SHP77 (cell line): ENCODE measurements around the gene ADAMTS17.

Experiments
- DNase-seq, 2 experiments: peaks; one replicate each; lab custom pipeline; 2025; lab: John Stamatoyannopoulos, UW

The ADAMTS17 gene

DNA sequence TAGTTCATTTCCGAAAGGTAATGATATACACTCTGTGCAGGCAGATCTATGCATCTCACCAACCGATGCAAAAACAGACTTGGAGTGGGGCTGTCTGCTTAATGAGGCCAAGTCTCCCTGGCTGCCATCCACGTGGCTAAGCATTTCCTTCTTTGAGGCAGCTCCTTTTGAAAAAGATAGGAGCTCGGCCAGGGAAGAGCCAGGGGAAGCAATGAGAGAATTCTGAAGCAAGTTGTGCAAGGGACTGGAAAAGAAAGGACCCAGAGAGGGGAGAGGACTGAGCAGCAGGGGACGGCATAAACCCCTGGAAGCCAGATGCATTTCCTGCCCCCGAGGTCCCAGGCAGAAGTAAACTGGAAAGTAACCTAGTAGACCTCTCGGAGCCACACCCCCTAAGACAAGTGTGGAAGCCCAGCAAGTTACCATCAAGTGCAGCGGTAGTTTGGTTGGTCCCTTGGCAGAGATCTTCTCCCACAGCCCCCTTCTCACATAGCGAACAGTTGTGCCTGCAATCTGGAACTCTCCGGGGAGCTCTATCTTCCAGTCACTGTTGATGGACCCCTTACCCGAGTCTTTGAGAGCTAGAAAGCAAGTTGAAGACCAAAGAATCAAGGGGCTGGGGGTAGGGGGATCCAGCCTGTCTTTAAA is 288.2 kb downstream of the ADAMTS17 start:
- DNase-seq = no peak

DNA sequence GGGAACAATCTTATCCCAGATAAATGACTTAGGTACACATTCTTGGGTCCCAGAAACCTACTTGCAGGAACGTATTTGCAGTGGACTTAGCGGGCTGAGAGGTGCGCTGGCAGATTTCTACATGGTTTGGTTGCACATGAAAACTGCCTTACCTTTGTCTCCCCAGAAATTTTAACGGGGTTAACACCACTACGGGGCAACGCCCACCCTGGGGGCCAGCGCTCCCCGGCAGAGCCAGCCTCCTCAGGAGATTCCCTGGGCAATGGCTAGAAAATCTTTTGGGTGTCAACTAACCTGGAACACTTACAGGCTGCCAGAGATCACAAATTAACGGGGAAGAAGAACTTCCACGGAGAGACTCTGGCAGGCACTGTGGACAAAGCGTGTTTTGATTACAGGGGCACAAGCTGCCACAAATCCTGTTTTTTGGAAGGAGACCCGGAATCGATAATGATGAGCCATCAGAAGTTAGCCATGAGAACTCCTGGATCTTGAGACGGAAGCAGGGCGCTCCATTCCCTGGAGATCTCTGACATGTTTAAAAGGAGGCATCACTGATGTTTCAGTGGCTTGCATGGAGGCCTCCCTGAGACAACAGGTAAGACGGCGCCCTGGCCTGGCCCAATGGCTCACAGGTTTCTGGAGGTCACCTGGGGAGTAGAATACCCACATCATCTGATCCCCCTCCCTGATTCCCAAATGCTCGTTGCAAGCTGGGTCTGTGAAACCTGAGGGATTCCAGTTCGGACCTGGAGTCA is 288.9 kb downstream of the ADAMTS17 start:
- DNase-seq = no peak

DNA sequence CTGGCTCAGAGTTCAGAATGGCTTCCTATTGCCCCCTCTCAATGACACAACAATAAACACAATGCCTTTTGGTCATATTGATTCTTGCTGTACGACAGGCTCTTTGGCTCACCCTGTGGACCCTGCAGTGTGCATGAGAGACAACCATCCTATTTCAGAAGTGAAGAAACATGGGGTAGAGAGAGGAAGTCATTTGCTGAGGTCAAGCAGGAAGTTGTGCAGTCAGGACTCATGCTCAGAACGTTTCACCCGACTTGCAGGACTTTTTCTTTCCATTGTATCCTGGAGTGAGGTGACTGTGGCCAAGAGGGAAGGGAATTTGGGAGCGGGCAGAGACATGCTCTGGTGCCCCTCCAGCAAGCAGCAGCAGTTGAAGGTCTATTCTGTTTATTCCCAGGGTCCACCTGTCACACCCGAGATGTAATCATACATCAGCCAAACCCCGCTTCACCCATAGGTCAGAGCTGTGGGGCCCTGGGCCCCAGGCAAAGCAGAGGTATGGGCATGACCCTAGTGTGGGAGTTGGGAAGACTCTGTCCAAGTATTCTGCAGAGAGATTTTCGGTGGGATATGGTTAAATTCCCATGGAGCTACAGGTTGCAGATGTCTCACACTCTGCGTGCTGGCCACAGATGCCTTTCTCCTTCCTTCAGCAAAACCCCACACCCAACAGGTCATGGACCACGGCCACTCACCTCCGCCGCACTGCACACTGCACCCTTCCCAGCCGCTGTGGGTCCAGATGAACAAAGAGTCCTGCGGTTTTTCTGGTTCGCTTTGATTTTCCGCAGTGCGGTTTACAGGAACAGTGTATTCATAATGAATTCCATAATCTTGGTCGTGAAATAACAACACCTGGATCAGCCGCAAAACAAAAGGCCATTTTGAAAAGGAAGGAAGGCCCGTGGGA is 290.6 kb downstream of the ADAMTS17 start:
- no peak for DNase-seq

DNA sequence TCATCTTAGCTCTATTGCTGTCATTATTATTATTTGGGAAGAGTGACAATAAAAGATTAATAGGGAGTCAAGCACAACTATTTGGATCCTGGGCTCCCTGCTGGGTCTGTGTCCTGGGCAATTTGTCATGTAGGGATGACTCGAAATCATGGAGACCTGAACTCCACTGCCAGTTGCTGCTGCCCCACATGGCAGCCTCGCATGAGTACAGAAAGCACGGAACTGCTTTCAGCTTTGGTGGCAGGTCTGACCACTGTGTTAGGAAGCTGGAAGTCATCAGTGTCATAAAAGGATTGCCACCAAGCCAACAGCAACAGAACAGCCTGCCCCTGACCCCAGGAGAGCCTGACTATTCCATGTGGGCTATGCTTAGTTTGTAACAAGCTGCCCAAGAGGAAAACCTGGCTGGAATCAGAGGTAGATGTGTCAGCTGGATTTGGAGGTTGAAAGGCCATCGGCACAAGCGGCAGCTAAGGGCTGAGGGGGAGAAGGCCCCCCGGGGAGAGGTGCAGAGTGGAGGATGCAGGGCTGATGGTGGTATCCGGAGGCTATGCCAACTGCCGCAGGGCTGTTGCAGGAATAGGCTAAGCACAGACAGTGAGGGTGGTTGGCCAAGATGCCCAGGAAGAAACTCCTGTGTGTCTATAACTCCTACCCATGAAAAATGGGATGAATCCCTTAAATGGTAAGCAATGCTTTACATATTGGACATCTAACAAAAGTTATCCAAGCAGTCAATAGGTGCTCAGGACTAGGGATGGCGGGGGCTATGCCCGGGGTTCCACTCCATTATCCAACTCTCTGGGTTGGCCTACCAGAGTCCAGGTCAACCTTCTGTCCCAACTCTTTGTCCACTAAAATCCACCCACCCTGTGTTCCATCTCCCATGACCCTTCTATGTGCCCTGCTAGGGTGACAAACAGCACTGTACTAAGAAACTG is 291.6 kb downstream of the ADAMTS17 start:
- DNase-seq = no peak

DNA sequence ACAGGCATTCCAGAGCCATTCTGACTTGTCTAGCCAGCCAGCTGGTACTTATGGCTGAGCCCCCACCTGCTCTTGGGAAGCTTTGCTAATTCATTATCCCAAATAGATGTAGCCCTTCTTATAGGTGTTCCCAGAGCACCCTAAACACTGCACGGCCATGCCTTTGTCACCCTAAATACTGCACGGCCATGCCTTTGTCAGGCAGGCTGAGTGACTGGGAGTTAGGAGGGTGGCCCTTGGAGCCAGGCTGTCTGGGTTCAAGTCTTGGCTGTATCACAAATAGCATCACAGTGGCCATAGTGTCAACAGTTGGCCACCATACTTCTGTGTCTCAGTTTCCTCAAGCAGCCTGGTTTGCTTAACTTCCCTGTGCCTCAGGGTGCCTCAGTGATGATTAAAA is 292.3 kb downstream of the ADAMTS17 start:
- no peak for DNase-seq

DNA sequence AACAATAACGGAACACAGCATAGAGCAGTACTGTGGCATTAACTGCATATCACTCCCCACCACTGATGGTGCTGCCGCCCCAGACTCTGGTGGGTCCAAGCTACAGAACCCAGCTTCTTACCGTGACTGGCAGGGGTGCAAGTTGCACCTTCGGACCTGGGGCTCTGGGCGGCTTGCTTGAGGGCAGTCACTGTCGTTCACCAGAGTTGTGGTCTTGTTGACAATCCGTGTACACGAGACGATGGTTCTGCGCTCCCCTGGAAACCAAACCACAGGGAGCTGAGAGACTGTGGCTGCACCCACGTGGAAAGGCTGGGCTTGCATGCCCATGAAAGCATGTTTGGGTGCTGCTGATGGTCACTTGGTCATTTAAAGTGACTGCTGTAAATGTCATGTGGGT is 293.0 kb downstream of the ADAMTS17 start:
- no peak for DNase-seq

DNA sequence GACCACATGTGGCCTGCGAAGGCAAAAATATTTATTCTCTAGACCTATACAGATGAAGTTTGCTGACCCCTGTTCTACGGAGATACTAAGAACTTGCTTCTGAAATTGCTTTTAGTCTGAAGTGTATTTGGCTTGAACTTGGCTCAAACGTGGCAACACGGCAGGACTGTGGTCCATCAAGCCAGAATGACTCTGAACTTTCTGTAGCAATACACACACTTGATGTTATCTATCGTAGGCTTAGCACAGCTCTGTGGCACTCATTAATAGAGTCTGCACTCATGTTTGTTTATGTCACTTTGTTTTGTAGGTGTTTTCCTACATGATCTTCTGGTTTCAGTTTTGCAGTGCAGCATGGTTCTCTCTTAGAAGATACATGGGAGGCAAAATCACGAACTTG is 298.1 kb downstream of the ADAMTS17 start:
- no peak for DNase-seq

DNA sequence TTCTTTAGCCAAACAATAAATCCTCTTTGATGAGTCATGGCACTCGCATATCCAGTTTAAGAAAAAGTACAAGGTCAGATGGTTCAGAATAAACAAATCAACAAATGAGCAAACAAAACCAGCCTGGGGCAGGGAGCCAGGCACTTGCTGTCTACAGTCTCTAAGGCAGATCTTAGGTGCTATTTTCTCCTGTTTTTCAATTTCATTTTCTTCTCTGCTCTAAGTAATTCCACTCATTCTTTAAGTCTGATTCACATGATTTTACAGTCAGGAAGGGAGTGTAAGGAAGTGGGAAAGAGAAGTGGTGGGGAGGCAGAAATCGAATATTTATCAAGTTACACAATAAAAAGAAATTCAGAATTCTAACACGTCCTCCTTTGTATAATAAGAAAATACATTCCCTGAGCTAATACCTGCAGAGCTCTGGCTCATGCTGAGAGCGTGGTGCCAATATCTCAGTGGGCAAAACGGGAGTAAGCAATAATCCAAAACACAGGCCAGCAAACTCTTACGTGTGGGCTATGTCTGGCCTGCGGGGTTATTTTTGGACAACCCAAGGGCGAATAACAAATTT is 298.6 kb downstream of the ADAMTS17 start:
- DNase-seq = no peak

DNA sequence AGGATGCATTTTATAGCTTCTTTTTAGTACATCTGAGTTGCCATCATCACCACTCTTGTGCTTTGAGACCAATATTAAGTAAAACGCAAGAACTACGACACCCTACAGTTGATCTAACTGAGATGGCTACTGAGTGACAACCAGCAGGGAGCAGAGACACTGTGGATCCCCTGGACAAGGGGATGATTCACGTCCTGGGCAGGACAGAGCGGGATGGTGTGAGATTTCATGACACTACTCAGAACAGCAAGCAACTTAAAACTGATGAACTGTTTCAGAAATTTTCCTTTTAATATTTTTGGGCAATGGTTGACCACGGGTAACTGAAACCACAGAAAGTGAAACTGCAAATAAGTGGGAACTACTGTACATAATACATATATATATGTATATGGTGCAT is 299.2 kb downstream of the ADAMTS17 start:
- no peak for DNase-seq

DNA sequence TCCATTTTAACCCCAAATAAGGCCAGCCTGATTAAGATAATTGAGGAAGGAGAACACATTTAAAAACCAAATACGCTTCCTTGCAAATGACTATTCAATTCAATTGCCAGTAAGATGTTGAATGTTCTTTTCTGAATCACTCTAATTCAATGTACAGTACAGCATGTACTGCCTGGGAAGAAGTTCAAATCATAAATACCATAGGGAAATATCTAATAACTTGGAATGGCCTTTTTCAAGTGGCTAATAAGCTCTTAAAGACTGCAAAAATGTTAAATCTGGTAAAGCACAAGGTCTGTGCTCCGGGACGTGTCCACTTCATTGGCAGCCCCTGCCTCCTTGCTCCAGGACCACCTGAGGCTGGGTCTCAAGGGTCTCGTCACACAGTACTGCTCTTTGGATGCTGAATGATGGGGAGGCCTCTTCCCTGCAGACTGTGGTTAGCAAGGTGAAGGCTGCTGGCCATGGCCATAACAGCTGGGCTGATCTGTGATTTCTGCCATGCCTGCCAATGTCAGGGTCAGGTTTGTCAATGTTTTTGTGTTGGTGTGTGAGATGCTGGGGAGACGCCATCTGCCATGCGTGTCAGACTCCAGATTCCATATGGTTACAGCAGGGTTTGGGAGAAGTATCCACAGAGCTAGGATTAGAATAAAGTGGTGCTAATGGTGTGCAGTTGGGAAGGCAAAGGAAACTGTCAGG is 300.5 kb downstream of the ADAMTS17 start:
- DNase-seq = no peak

DNA sequence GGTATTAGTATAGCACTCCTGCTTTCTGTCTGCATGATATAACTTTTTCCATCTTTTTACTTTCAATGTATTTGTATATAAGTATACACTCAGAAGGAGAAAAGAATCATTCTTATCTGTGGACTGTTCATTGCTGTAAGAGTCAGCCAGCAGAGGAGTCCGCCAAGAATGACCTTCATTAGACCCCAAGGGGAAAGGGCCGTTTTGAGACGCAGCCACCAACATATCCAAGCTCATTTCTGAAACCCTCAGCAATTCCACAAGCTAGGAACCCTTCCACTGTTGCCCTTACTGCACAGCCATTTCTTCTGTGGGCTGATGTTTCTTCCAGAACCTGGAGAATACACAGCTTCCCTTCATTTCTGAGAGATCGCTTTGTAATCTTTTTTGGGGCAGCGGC is 301.8 kb downstream of the ADAMTS17 start:
- no peak for DNase-seq

DNA sequence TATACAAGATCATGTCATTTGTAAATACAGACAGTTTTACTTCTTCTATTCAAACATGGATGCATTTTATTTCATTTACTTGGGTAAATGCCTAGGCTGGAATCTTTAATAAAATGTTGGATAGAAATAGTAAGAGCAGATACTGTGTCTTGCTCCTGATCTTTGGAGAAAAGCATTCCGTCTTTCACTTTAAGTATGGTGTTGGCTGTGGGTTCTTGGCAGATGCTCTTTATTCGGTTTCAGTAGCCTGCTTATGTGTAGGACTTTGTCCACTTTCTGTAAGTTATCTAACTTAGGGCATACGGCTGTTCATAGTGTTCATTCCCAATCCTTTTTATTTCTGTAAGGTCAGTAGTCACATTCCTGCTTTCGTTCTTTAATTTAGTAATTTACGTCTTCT is 303.0 kb downstream of the ADAMTS17 start:
- no peak for DNase-seq

DNA sequence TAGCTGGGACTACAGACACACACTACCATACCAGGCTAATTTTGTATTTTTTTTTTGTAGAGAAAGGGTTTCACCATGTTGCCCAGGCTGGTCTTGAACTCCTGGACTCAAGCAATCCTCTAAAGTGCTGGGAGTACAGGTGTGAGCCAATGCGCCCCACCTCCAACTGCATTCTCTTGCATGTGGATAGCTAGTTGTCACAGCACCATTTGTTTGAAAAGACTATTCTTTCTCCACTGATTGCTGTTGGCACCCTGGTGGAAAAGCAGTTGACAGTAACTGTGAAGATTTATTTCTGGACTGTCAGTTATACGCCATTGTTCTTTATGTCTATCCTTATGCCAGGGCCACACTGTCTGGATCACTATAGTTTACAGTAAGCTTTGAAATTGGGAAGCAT is 303.9 kb downstream of the ADAMTS17 start:
- DNase-seq = no peak

DNA sequence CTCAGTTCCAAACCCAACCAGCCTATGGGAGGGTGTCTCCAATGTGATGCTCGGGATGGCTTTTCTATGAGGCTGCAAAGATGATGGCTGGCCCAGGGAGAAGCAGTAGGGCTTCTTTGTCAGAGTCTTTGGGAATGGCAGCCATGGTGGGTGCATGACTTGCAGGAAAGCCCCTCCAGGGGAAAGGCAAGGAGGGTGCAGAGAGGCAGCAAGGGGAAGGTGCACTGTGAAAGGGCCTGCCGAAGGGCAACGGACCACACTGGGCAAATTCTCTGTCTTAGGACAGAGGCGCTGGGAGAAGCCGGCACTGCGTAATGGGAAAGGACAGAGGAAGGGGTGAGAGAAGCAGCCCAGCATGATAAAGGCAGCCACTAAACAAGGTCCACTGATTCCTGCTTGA is 305.8 kb downstream of the ADAMTS17 start:
- no peak for DNase-seq

DNA sequence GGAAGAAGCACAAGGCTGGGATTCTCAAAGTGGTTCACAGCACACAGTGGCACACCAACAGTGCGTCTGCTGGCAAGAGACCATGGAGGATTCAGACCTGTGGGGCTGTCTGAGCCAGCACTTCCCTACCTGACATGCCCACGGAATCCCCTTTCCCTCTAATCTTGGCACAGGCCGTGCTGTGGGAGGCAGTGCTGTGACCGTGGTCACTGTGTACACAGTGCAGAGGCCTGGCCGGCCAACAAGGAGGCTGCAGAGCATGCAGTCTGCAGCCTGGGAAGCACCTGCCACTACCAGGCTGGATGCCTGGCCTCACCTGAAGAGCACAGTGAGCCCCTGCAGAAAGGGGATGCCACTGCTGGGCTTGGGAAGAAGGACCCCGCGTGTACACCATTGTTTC is 307.6 kb downstream of the ADAMTS17 start:
- DNase-seq = no peak

DNA sequence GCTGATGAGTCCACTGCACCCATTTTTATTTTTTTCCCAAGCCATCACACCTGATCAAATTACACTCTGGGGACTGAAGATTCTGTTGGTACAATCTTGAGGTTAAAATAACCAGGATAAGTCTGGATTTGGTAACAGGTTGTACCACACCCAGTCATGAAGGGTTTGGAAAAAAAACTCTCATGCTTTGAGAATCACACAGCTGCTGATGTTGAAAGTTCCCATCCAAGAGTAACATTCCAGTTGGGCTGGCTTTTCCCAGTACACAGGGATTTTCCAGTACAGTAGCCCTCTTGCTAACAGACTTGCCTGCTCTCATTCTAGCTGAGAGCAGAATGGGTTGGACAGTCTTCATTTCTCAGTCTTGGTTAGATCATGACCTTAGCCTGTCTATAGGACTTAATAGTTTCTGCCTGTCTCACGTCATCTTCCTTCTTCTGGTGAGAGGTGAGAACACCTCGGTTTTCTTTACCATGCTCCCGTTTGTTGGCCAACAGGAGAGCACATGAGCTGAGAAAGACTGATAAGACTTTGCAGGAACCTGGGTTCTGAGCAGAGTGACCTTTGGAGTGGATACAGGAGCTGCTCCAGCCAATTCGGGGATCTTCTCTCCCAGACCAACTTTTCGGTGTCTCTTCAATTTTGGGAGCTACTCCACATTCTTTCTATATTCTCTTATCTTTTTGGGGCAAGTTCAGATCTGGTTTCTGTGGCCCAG is 308.5 kb downstream of the ADAMTS17 start:
- no peak for DNase-seq

DNA sequence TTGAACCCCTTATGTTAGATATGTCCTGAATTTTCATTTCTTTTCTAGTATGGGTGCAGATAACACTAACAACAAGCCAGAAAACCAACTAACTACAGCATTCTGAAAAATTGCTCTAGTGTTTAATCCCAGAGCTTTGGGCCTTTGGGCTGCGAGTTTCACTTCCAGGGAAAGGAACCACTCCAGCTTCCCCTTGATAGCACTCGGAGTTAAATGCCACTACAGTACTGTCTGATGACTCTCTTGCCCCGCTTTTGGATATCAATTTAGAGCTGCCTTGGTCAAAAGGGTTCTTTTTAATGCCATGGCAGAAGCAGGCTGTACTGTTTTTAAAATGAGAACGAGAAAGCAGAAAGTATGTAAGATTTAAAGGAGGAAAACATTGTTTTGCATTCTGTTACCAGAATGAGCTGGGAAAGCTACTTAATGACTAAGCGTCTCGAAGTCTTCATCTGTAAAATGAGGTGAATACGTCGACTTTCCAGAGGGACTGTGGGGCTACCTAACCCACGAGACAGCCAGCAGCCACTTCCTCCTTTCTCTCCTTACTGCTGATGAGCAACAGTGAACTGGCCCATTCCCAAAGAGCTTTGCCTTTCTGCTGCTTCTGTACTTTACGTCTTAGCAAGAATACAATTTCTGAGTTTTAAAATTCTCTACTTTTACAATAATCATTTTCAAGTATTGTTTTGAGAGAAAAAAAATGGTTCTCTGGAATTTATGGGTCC is 309.3 kb downstream of the ADAMTS17 start:
- DNase-seq = no peak

DNA sequence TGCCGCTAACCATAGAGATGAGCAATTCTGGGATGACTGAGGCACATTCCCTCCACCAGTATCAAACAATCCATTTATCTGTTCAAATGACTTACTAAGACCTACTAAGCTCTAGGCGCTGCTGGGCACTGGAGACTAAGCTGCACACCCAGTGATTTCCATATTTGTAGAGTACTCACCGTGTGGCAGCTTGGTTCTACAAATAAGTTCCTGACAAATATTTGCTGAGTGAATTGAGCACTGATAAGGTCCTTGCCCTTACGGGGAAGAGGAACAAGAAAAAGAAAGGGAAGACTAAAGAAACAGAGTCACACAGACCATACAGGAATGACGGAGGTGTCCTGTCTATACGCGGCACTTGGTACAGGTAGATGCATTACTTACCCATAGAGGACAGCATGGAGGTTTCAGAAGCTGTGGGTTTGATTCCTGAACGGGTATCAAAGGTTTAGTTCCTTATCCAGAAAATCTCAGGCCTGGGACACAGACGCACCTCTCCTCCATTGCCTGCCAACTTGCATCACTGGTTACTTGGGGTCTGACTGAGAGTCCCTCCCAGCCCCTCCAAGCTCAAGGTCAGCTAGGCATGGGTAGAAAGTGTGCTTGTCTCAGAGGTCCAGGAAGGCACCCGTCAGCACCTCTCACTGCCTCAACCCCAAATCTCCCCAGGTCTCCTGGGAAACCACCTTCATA is 310.0 kb downstream of the ADAMTS17 start:
- no peak for DNase-seq
